WTC11 (cell line): ENCODE results near the gene LPP. TPM values are rescaled to one million over a fixed set of nuclear protein-coding genes. Genes with fewer than 3 reads are reported as not detected.

Source experiments
- ATAC-seq: fragments of 200-7000 bp; cut with Tn5 transposase; 2 replicates; pipeline ENCODE4 v1.10.0; 2021; ENCODE audit warnings: mild to moderate bottlenecking, moderate library complexity
- CTCF ChIA-PET: fragments of 300-600 bp; sonication (Branson Sonifier 250); formaldehyde crosslinking; loops from one replicate; lab custom pipeline; 2021; ENCODE audit warnings: antibody characterized with exemption; lab: Charles Lee
- POLR2A ChIA-PET: fragments of 350-600 bp; sonication (Branson Sonifier 250); formaldehyde crosslinking; loops from one replicate; lab custom pipeline; 2021; ENCODE audit warnings: antibody characterized with exemption; lab: Charles Lee
- DNase-seq: peaks from one replicate; pipeline ENCODE4 v3.0.0; 2021; ENCODE audit warnings: low spot score
- H3K27ac Mint-ChIP-seq: 2 replicates; pipeline ENCODE4 v1.8.0; 2021; ENCODE audit warnings: mixed read lengths
- H3K27me3 Mint-ChIP-seq: 2 replicates; pipeline ENCODE4 v1.8.0; 2021; ENCODE audit warnings: low read depth, mild to moderate bottlenecking, moderate library complexity, mixed read lengths
- H3K36me3 Mint-ChIP-seq: 2 replicates; pipeline ENCODE4 v1.8.0; 2021; ENCODE audit warnings: mixed read lengths
- H3K4me1 Mint-ChIP-seq: 2 replicates; pipeline ENCODE4 v1.8.0; 2022; ENCODE audit warnings: mixed read lengths
- H3K4me3 Mint-ChIP-seq: 2 replicates; pipeline ENCODE4 v1.8.0; 2021; ENCODE audit warnings: mild to moderate bottlenecking, moderate library complexity, mixed read lengths
- H3K9me3 Mint-ChIP-seq: 2 replicates; pipeline ENCODE4 v1.8.0; 2021; ENCODE audit warnings: mixed read lengths
- AR ChIP-seq: fragments of 250-450 bp; sonication (Bioruptor Pico); IDR thresholded peaks from 2 replicates; pipeline ENCODE4 v1.9.0; 2021; ENCODE audit warnings: mild to moderate bottlenecking
- CREB1 ChIP-seq: sonication (generic); formaldehyde crosslinking; IDR thresholded peaks from 2 replicates; pipeline ENCODE4 v1.8.0; 2023; ENCODE audit warnings: mild to moderate bottlenecking, missing genetic modification reagents
- ELF4 ChIP-seq: sonication (generic); formaldehyde crosslinking; IDR thresholded peaks from 2 replicates; pipeline ENCODE4 v1.8.1; 2022; ENCODE audit warnings: low read depth, mild to moderate bottlenecking, moderate library complexity, missing genetic modification reagents
- EMX1 ChIP-seq: fragments of 250-450 bp; sonication (Bioruptor Pico); IDR thresholded peaks from 2 replicates; pipeline ENCODE4 v1.8.0; 2021; ENCODE audit warnings: mild to moderate bottlenecking
- ESRRA ChIP-seq: sonication (generic); formaldehyde crosslinking; IDR thresholded peaks from 2 replicates; pipeline ENCODE4 v1.8.1; 2022; ENCODE audit warnings: mild to moderate bottlenecking, missing genetic modification reagents, borderline replicate concordance
- FOXP1 ChIP-seq: sonication (generic); formaldehyde crosslinking; IDR thresholded peaks from 2 replicates; pipeline ENCODE4 v1.8.0; 2022; ENCODE audit warnings: missing genetic modification reagents, mild to moderate bottlenecking, moderate library complexity, borderline replicate concordance
- GABPB1 ChIP-seq: sonication (generic); formaldehyde crosslinking; IDR thresholded peaks from 2 replicates; pipeline ENCODE4 v1.8.1; 2023; ENCODE audit warnings: mild to moderate bottlenecking, missing genetic modification reagents
- HMGXB4 ChIP-seq: sonication (generic); formaldehyde crosslinking; IDR thresholded peaks from 2 replicates; pipeline ENCODE4 v1.8.1; 2023; ENCODE audit warnings: mild to moderate bottlenecking, moderate library complexity, missing genetic modification reagents
- IRF2 ChIP-seq: sonication (generic); formaldehyde crosslinking; IDR thresholded peaks from 2 replicates; pipeline ENCODE4 v1.8.0; 2022; ENCODE audit warnings: low read depth, missing genetic modification reagents, borderline replicate concordance
- MXD4 ChIP-seq: fragments of 250-450 bp; sonication (Bioruptor Pico); IDR thresholded peaks from 2 replicates; pipeline ENCODE4 v1.8.0; 2021; ENCODE audit warnings: mild to moderate bottlenecking, moderate library complexity, borderline replicate concordance
- NFATC4 ChIP-seq: fragments of 250-450 bp; sonication (Bioruptor Pico); IDR thresholded peaks from 2 replicates; pipeline ENCODE4 v1.9.0; 2021; ENCODE audit warnings: mild to moderate bottlenecking
- NFYB ChIP-seq: sonication (generic); formaldehyde crosslinking; conservative IDR thresholded peaks from 2 replicates; pipeline ENCODE4 v1.8.0; 2022; ENCODE audit warnings: low read depth, missing genetic modification reagents
- NR1H2 ChIP-seq: sonication (generic); formaldehyde crosslinking; IDR thresholded peaks from 2 replicates; pipeline ENCODE4 v1.9.0; 2021; ENCODE audit warnings: mild to moderate bottlenecking, moderate library complexity, missing genetic modification reagents
- NR2C2 ChIP-seq: sonication (generic); formaldehyde crosslinking; IDR thresholded peaks from 2 replicates; pipeline ENCODE4 v1.8.0; 2022; ENCODE audit warnings: mild to moderate bottlenecking, missing genetic modification reagents
- NR3C1 ChIP-seq: sonication (generic); formaldehyde crosslinking; conservative IDR thresholded peaks from 2 replicates; pipeline ENCODE4 v1.8.1; 2023; ENCODE audit warnings: low read depth, mild to moderate bottlenecking, missing genetic modification reagents
- RELA ChIP-seq: sonication (generic); formaldehyde crosslinking; IDR thresholded peaks from 2 replicates; pipeline ENCODE4 v1.8.1; 2022; ENCODE audit warnings: missing genetic modification reagents, mild to moderate bottlenecking, borderline replicate concordance
- RORB ChIP-seq: fragments of 250-450 bp; sonication (Bioruptor Pico); IDR thresholded peaks from 2 replicates; pipeline ENCODE4 v1.9.0; 2021; ENCODE audit warnings: mild to moderate bottlenecking
- TEAD1 ChIP-seq: sonication (generic); formaldehyde crosslinking; IDR thresholded peaks from 2 replicates; pipeline ENCODE4 v1.8.0; 2022; ENCODE audit warnings: mild to moderate bottlenecking, missing genetic modification reagents
- TP53 ChIP-seq: sonication (generic); formaldehyde crosslinking; IDR thresholded peaks from 2 replicates; pipeline ENCODE4 v1.8.1; 2023; ENCODE audit warnings: mild to moderate bottlenecking, missing genetic modification reagents
- ZBTB21 ChIP-seq: sonication (generic); formaldehyde crosslinking; IDR thresholded peaks from 2 replicates; pipeline ENCODE4 v1.8.1; 2023; ENCODE audit warnings: mild to moderate bottlenecking, missing genetic modification reagents, borderline replicate concordance
- ZNF121 ChIP-seq: sonication (generic); formaldehyde crosslinking; IDR thresholded peaks from 2 replicates; pipeline ENCODE4 v1.8.0; 2023; ENCODE audit warnings: missing genetic modification reagents
- ZNF138 ChIP-seq: sonication (generic); formaldehyde crosslinking; conservative IDR thresholded peaks from 2 replicates; pipeline ENCODE4 v1.8.1; 2022; ENCODE audit warnings: mild to moderate bottlenecking, moderate library complexity, missing genetic modification reagents
- ZNF232 ChIP-seq: sonication (generic); formaldehyde crosslinking; IDR thresholded peaks from 2 replicates; pipeline ENCODE4 v1.8.0; 2022; ENCODE audit warnings: mild to moderate bottlenecking, missing genetic modification reagents
- ZNF396 ChIP-seq: fragments of 250-450 bp; sonication (Bioruptor Pico); IDR thresholded peaks from 2 replicates; pipeline ENCODE4 v1.8.0; 2021; ENCODE audit warnings: mild to moderate bottlenecking, moderate library complexity, borderline replicate concordance
- ZNF423 ChIP-seq: fragments of 250-450 bp; sonication (Bioruptor Pico); IDR thresholded peaks from 2 replicates; pipeline ENCODE4 v2.1.2; 2022; ENCODE audit warnings: mild to moderate bottlenecking, moderate library complexity
- total RNA-seq: library from RNA; stranded (reverse); gene quantifications from 3 replicates; pipeline ENCODE4 v1.2.3, GENCODE V29; 2021
- TF ChIP-seq, protein P1 (sequence below): sonication (generic); formaldehyde crosslinking; IDR thresholded peaks from 2 replicates; pipeline ENCODE4 v1.8.1; 2023; ENCODE audit warnings: mild to moderate bottlenecking, missing genetic modification reagents
- TF ChIP-seq, protein P2 (sequence below): sonication (generic); formaldehyde crosslinking; IDR thresholded peaks from 2 replicates; pipeline ENCODE4 v1.8.1; 2022; ENCODE audit warnings: low read depth, missing genetic modification reagents, borderline replicate concordance
- TF ChIP-seq, protein P3 (sequence below): sonication (generic); formaldehyde crosslinking; IDR thresholded peaks from 2 replicates; pipeline ENCODE4 v1.8.0; 2022; ENCODE audit warnings: mild to moderate bottlenecking, missing genetic modification reagents

Gene LPP
- total RNA-seq, 1 experiment from 2014 or later, result 49.6 TPM

- ChIA-PET CTCF (interaction anchor here (0.5 kb wide), 1 partner anchor 1027 kb away, joined by 3 read pairs; no protein-coding TSS in a partner anchor), POLR2A (no interaction called here)
- H3K27ac Mint-ChIP-seq, result no peak overlapping the region
- H3K27me3 Mint-ChIP-seq, result no peaks in the 10 kb centered on the region
- no peaks in the 10 kb centered on the region for H3K4me1 Mint-ChIP-seq
- H3K4me3 Mint-ChIP-seq, result no peak overlapping the region
- H3K36me3 Mint-ChIP-seq, result peaks cover 3% of the 10 kb centered on the region; the same call in 1 of the 2 replicates
- TF ChIP-seq ZNF121 (CRISPR knock-in tag) (no peak), ELF4 (CRISPR knock-in tag) (no peak), RELA (CRISPR knock-in tag) (no peak), GABPB1 (CRISPR knock-in tag) (no peak), TEAD1 (CRISPR knock-in tag) (no peak), HMGXB4 (CRISPR knock-in tag) (no peak), NR1H2 (no peak), NFYB (no peak), ZNF423 (CRISPR knock-in tag) (no peak), ESRRA (CRISPR knock-in tag) (no peak)
- TF ChIP-seq, protein P1, sequence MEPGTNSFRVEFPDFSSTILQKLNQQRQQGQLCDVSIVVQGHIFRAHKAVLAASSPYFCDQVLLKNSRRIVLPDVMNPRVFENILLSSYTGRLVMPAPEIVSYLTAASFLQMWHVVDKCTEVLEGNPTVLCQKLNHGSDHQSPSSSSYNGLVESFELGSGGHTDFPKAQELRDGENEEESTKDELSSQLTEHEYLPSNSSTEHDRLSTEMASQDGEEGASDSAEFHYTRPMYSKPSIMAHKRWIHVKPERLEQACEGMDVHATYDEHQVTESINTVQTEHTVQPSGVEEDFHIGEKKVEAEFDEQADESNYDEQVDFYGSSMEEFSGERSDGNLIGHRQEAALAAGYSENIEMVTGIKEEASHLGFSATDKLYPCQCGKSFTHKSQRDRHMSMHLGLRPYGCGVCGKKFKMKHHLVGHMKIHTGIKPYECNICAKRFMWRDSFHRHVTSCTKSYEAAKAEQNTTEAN (CRISPR knock-in tag), result no peak
- DNase-seq (no peak), ATAC-seq (no peak)
- H3K9me3 Mint-ChIP-seq, result peaks cover 8% of the 10 kb centered on the region
Measured at GRCh38 chr3:188246905-188247304, 92.9 kb downstream of the LPP start.

DNA sequence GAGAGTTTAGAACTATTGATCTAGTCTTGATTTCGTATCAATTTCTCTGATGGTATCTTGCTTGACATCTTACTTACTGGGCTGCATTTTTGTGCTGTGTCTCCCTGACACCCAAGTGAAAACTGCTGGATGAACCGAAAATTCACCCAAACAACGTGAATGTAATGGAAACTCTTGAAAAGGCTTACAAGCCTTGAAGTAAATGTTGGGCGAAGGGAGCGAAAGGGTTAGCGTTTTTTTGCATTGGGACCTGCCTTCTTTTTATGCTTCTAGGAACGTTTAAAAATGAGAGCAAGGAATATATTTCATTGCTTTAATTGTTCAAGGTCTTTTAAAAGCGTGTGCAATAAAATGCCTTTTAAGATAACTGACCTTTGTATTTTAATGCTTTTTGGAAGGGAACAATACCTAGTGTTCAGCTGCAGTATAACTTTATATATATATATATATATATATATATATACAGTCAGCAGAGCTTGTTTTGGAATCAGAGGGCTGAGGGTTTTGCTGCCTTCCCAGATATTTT is 94.1 kb downstream of the LPP start:
- CTCF ChIA-PET, result no interaction called here
- no peak for ATAC-seq

More for the DNA sequence above, 94.1 kb downstream of the LPP start:
- no peaks in the 10 kb centered on the region for H3K4me1 Mint-ChIP-seq
- TF ChIP-seq TP53 (CRISPR knock-in tag) (no peak), TEAD1 (CRISPR knock-in tag) (no peak), IRF2 (CRISPR knock-in tag) (no peak), EMX1 (CRISPR knock-in tag) (no peak), ZNF232 (CRISPR knock-in tag) (no peak), MXD4 (CRISPR knock-in tag) (no peak), NR2C2 (CRISPR knock-in tag) (no peak), NFATC4 (CRISPR knock-in tag) (no peak), NR3C1 (CRISPR knock-in tag) (no peak), ZNF138 (no peak), ZBTB21 (CRISPR knock-in tag) (no peak), ZNF423 (CRISPR knock-in tag) (no peak), ZNF396 (CRISPR knock-in tag) (no peak), RORB (no peak), CREB1 (CRISPR knock-in tag) (no peak), FOXP1 (CRISPR knock-in tag) (no peak), AR (CRISPR knock-in tag) (no peak)
- TF ChIP-seq, protein P2, sequence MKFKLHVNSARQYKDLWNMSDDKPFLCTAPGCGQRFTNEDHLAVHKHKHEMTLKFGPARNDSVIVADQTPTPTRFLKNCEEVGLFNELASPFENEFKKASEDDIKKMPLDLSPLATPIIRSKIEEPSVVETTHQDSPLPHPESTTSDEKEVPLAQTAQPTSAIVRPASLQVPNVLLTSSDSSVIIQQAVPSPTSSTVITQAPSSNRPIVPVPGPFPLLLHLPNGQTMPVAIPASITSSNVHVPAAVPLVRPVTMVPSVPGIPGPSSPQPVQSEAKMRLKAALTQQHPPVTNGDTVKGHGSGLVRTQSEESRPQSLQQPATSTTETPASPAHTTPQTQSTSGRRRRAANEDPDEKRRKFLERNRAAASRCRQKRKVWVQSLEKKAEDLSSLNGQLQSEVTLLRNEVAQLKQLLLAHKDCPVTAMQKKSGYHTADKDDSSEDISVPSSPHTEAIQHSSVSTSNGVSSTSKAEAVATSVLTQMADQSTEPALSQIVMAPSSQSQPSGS (CRISPR knock-in tag), result no peak
- TF ChIP-seq, protein P3, sequence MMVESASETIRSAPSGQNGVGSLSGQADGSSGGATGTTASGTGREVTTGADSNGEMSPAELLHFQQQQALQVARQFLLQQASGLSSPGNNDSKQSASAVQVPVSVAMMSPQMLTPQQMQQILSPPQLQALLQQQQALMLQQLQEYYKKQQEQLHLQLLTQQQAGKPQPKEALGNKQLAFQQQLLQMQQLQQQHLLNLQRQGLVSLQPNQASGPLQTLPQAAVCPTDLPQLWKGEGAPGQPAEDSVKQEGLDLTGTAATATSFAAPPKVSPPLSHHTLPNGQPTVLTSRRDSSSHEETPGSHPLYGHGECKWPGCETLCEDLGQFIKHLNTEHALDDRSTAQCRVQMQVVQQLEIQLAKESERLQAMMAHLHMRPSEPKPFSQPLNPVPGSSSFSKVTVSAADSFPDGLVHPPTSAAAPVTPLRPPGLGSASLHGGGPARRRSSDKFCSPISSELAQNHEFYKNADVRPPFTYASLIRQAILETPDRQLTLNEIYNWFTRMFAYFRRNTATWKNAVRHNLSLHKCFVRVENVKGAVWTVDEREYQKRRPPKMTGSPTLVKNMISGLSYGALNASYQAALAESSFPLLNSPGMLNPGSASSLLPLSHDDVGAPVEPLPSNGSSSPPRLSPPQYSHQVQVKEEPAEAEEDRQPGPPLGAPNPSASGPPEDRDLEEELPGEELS (CRISPR knock-in tag), result no peak
- no peak overlapping the region for H3K27ac Mint-ChIP-seq
- no peaks in the 10 kb centered on the region for H3K27me3 Mint-ChIP-seq
- H3K9me3 Mint-ChIP-seq, result peaks cover 12% of the 10 kb centered on the region
- POLR2A ChIA-PET, result interaction anchor here (0.6 kb wide), 1 partner anchor 12 kb away, joined by 7 read pairs; no protein-coding TSS in a partner anchor
- no peak overlapping the region for H3K4me3 Mint-ChIP-seq
- peaks cover 6% of the 10 kb centered on the region; the same call in 1 of the 2 replicates for H3K36me3 Mint-ChIP-seq
- no peak for DNase-seq
